GM10266 (cell line): ENCODE measurements around the gene NR1H2.
A peak's percentile ranks its signal among the peaks of the same experiment; 100 is the strongest.

Experiments used
- DNase-seq: peaks from one replicate; pipeline ENCODE4 v3.0.0; 2012; ENCODE audit errors: extremely low spot score
- TF ChIP-seq, protein P1 (sequence below): IDR thresholded peaks from 2 replicates; pipeline ENCODE4 v1.5.1; 2012; ENCODE audit warnings: mild to moderate bottlenecking, low read depth; ENCODE audit not compliant: control insufficient read depth, insufficient read depth; ENCODE audit errors: missing control alignments

NR1H2 gene

DNA sequence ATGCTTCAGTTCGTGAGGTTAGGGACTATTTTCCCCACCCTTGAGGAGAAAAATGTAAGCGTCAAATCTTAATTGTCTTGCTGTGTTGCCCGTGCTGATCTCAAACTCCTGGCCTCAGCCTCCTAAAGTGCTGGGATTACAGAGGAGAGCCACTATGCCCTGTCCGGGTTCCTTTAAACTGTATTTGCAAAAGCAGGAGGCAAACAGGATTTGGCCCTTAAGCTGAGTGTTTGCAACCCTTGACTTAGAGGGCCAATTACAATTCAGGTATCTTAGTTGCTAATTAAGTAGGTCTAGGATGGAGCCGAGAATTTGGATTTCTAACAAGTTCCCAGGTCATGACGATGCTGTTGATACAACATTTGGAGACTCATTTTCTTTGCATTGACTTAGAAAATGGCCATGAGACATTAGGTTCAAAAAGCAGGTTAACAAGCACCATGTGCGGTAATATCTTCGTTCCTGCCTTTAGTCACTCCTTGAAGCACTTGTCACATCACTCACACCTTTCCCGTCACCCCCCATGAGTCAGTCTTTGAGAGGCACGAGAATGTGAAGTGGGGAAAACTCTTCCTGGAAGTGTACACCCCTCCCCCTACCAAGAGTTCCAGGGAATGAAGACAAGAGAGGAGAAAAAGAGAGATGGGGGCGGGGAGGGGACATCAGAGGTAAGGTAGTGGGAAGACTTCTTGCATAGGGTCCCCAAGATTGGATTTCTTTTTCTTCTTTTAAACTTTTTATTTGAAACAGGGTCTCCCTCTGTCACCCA, 13.4 kb upstream of the NR1H2 start:
- TF ChIP-seq, protein P1, sequence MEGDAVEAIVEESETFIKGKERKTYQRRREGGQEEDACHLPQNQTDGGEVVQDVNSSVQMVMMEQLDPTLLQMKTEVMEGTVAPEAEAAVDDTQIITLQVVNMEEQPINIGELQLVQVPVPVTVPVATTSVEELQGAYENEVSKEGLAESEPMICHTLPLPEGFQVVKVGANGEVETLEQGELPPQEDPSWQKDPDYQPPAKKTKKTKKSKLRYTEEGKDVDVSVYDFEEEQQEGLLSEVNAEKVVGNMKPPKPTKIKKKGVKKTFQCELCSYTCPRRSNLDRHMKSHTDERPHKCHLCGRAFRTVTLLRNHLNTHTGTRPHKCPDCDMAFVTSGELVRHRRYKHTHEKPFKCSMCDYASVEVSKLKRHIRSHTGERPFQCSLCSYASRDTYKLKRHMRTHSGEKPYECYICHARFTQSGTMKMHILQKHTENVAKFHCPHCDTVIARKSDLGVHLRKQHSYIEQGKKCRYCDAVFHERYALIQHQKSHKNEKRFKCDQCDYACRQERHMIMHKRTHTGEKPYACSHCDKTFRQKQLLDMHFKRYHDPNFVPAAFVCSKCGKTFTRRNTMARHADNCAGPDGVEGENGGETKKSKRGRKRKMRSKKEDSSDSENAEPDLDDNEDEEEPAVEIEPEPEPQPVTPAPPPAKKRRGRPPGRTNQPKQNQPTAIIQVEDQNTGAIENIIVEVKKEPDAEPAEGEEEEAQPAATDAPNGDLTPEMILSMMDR = no peak
- DNase-seq = no peak

- DNase-seq = no peak
- TF ChIP-seq, protein P1 = no peak
These were observed 10.6 kb upstream of the NR1H2 start, which contains the start of gene NAPSA for GRCh38 chr19:50365434-50366306. TSS of gene NAPSA (minus strand) at chr19:50365639. CDS start at chr19:50365621, 18 bp downstream.

GRCh38 chr19:50368649-50369570, 7.3 kb upstream of the NR1H2 start:
- TF ChIP-seq, protein P1 = peak; percentile 83
- peak; percentile 83 for DNase-seq

DNA sequence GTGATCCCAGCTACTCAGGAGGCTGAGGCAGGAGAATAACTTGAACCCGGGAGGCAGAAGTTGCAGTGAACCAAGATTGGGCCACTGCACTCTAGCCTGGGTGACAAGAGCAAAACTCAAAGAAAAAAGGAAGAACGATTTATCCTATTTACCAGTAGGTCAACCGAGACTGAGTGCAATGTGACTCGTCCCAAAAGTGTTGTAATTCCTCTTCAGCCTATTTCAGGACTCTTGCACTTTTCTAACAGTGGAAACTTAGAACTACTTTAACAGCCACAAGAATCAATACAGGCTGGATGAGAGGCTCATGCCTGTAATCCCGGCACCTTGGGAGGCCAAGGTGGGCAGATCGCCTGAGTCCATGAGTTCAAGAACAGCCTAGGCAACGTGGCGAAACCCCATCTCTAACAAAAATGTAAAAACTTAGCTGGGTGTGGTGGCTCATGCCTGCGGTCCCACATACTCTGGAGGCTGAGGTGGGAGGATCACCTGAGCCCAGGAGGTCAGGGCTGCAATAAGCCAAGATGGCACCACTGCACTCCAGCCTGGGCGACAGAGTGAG, 4.3 kb upstream of the NR1H2 start:
- TF ChIP-seq, protein P1 = no peak
- DNase-seq = no peak

DNA sequence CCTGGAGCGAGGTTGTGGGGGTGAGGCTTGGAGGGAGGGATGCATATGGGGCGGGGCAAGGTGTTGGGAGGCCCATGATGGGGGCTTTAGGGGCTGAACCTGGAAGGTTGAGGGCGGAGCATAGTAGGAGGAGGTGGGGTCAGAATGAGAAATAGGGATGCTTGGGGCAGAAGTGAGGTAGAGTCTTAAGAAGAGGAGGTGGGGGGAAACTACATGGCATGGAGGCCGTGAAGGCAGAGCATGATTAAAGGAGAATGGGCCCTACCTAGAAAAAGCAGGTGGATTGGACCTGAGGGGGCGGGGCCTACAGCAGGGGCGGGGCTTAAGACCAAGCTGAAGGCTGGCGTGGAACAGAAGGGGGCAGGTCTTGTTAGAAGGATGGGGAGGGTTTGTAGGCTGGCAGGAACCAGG, 799 bp downstream of the NR1H2 start:
- TF ChIP-seq, protein P1 = no peak
- DNase-seq = no peak

DNA sequence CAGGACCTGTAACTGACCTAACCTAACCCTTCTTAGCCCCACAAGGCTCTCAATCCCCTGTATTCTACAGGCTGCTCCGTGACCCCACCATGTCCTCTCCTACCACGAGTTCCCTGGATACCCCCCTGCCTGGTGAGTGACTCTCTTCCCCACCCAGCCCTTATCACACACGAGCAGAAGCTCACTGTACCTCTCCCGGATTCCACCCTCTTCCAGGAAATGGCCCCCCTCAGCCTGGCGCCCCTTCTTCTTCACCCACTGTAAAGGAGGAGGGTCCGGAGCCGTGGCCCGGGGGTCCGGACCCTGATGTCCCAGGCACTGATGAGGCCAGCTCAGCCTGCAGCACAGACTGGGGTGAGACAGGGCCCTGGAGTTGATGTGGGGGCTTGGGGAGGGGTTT, 1.3 kb downstream of the NR1H2 start:
- TF ChIP-seq, protein P1 = no peak
- no peak for DNase-seq
